HL-60/S4 treated with retinoic acid at 250 ng/mL for 4 days and 3 days (cell line): ENCODE measurements around the gene PHC3.

Experiments used
- in situ Hi-C: fragments of 300-500 bp; cut with MboI; formaldehyde crosslinking; loops from 2 replicates; pipeline ENCODE4 v1.7.0; 2022; ENCODE audit warnings: low sequenced_read_pairs

PHC3 gene

DNA sequence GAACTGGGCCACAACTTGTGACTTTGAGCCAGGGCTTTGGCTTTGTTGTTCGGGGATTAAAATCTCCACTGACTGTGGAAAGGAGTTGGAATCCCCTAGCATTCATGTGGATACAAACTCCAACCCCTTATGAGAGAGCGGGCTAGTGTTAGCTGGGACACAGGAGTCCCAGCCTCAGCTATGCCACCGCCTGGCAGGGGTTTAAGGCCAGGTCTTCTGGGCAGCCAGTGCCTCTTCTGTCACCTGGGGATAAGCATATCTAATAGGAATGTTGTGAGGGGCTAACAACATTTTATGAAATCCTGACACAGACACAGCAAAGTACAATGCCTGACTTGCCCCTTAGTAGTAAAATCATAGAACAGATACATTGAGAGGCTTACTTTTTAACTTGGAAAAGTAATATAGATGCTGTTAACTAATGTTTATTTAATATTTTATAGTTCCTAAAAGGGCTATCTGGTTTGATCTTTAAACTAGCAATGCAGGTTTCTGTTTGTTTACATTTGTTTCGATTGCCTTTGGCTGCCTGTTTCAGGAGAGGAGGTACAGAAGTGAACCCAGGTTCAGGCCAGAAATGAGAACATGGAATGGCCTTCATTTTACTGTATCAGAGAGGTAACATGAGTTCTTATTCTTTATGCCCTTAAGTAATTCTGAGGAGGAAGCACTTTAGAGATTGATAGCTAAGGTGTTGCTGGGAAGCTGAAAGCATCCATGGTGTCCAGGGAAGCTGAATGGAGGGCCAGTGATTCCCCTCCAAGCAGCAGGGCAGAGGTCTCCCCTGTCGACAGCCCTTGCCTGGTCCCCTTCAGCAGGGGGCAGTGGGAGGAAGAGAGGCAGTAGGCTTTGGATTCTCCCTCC, 135.0 kb downstream of the PHC3 start:
- in situ Hi-C loops: loop anchor here (25.0 kb wide), 1 partner anchor 184 kb away; the partner anchor contains the start of gene LRRC31

DNA sequence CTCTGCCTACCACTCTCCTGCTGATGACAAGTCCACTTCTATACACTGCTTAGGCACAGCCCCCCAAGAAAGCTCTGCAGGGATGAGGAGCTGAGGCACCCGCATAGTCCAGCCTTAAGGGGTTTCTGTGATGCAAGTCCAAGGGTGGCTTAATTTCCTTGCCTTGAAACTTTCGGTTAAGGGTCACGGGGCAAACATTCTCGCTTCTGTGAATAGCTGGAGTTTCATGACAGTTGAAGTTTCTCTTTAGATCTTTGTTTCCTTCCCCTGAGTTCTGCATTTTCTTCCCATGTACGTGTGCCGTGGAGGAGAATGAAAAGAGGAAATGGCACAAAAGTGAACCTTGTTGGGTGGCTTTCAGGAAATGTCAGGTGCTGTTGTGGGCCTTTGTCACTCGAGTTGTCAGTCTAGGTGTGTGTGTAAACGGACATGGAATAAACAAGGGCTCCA, 136.7 kb downstream of the PHC3 start:
- in situ Hi-C loops: loop anchor here (25.0 kb wide), 1 partner anchor 183 kb away; the partner anchor contains the start of gene LRRC31

DNA sequence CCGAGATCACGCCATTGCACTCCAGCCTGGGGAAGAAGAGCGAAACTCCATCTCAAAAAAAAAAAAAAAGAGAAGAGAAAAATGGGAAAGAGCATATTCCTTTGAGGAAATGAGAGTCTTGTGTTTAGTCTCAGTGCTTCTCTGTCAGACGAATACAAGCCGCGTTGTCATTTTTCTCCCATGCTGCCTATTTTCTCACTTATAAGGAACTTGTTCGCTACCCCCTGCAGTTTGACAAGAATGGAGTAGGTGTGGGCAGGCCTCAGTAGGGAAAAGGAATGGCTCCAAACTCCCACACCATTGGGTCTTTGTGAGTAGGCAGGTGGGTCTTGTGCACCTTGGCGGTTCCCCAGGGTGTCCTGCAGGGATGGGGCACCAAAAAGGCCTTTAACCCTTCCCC, 137.3 kb downstream of the PHC3 start:
- in situ Hi-C loops: loop anchor here (25.0 kb wide), 1 partner anchor 182 kb away; the partner anchor contains the start of gene LRRC31

DNA sequence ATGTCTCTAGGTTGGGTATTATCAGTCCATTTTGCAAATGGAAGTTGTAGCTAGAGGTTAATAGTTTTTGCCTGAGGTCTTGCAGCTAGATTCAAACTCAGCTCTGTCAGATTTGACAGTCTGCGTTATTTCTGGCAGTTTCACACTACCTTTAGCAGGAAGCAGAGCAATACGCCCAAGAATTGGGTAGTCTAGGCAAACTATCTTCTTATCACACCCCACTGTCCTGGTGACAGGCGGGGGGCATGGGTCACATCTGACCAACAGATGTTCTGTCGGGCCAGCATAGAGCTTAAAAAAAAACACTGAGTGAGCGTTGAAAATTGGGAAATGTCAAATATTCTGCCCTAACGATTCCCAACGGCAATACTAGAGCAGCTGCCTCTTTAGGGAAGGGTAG, 138.0 kb downstream of the PHC3 start:
- in situ Hi-C loops: loop anchor here (25.0 kb wide), 1 partner anchor 181 kb away; the partner anchor contains the start of gene LRRC31

DNA sequence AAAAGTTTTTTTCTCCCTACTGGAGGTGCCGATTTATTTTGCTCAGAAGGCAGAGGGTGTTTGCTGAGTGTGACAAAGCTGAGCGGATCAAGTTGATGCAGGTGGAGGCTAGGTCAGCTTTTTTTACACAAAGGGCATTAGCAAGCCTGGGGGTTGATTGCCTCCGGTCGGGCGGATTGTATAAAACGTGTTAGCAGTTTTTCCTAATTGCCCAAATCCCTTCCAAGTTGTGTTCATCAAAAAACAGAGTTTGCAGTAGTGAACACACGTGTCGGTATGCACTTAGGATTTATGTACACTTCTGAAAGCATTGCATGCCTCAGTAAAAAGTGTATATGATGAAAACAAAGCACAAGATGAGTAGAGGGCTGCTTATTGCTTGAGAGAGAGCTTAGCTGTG, 141.1 kb downstream of the PHC3 start:
- in situ Hi-C loops: loop anchor here (25.0 kb wide), 1 partner anchor 178 kb away; the partner anchor contains the start of gene LRRC31

DNA sequence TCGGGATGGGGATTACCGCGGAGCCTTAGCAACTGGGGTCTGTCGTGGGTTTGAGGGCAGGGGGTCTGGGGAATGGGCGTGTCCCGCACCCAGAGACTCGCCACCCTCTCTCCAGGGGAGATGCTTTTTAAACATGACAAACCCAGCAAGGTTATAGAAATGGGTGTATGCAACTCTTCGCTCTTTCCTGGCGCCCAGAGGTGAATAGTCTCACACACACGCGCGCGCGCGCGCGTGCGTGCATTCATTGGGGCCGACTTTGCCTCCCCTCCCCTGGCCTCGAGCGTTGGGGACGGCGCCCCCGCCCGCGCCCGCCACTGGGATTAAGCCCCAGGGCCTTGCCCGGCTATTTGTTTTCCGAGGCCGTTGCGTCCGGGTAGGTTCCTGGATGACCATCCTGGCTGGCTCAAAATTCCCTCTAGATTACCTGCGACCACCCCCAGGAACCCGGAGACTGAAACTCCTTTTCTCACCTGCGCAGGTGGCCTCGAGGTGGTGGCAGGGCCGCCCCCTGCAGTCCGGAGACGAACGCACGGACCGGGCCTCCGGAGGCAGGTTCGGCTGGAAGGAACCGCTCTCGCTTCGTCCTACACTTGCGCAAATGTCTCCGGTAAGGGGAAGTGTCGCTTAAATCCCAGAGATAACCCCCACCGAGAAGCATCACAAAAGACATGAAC, 143.0 kb downstream of the PHC3 start:
- in situ Hi-C loops: loop anchor here (25.0 kb wide), 1 partner anchor 176 kb away; the partner anchor contains the start of gene LRRC31
